ENCODE data around the gene PUS1. TPM values are rescaled to one million over a fixed set of nuclear protein-coding genes. Genes with fewer than 3 reads are reported as not detected.

PUS1 gene
- total and polyA plus RNA-seq, 3 donors from 2014 or later, result 16.9 to 26.0 (median 25.2) TPM

DNA sequence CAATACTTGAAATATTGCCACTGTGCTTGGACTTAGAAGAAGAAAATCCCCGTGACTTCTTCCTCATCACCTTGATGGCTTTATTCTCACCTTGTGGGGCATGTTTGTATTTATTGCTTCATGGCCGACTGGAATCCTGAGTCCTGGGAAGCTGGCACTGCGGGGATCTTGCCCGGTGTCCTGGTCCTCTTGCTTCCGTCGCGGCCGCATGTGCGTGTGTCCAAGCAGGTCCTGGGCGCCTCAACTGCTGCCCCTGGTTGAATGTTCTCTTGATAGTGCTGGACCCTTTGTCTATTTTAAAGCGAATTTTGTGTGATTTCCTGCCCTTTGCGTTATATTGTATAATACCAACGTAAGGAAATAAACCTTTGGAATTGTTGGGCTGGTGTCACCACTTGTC is 6.3 kb upstream of the PUS1 start:
- peaks cover 17% of the 10 kb centered on the region for H3K4me1 ChIP-seq
- H3K9me3 ChIP-seq, result no peaks in the 10 kb centered on the region
- no peaks in the 10 kb centered on the region for H3K36me3 ChIP-seq (ENCODE audit: low read depth, missing control alignments)
- intact Hi-C loops (cut with DNase I; ENCODE audit: low total_unique reads), result no loop called here
- DNase-seq, result no peak
- no peaks in the 10 kb centered on the region for H3K27me3 ChIP-seq
- no peak overlapping the region for H3K4me3 ChIP-seq
- WGBS, 2 donors, result 89 to 91% methylated on average over 13 of the region's 13 CpGs
- peak overlapping the region in 1 of 2 donors; percentile 68 for H3K27ac ChIP-seq
- no peak for TF ChIP-seq POLR2A (IDR thresholded peaks at IDR 0.05)
- TF ChIP-seq, protein P1, sequence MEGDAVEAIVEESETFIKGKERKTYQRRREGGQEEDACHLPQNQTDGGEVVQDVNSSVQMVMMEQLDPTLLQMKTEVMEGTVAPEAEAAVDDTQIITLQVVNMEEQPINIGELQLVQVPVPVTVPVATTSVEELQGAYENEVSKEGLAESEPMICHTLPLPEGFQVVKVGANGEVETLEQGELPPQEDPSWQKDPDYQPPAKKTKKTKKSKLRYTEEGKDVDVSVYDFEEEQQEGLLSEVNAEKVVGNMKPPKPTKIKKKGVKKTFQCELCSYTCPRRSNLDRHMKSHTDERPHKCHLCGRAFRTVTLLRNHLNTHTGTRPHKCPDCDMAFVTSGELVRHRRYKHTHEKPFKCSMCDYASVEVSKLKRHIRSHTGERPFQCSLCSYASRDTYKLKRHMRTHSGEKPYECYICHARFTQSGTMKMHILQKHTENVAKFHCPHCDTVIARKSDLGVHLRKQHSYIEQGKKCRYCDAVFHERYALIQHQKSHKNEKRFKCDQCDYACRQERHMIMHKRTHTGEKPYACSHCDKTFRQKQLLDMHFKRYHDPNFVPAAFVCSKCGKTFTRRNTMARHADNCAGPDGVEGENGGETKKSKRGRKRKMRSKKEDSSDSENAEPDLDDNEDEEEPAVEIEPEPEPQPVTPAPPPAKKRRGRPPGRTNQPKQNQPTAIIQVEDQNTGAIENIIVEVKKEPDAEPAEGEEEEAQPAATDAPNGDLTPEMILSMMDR (IDR thresholded peaks at IDR 0.05), result no peak

DNA sequence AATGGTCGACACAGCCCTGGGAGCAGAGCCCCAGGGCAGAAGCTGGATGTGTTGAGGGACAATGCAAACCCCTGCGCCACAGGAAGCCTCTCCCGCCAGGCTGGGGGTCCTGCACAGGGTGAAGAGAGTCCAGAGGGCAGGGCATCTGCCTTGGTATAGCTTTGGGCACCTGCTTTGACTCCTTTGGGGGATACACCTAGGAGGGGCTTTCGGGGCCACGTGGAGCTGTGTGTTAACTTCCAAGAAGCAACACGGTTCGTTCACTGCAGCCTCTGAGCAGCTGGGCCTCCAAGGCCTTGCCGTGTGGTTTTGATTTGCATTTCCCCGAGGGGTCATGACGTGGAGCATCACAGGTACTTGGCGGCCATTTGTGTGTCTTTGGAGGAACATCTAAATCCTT is 5.8 kb upstream of the PUS1 start:
- Histone ChIP-seq H3K4me1 (peaks cover 17% of the 10 kb centered on the region), H3K27ac (peak overlapping the region in 1 of 2 donors; percentile 68), H3K27me3 (no peaks in the 10 kb centered on the region), H3K9me3 (no peaks in the 10 kb centered on the region), H3K36me3 (ENCODE audit: low read depth, missing control alignments) (no peaks in the 10 kb centered on the region), H3K4me3 (no peak overlapping the region)
- TF ChIP-seq POLR2A (IDR thresholded peaks at IDR 0.05), result no peak
- TF ChIP-seq, protein P1 (IDR thresholded peaks at IDR 0.05), result no peak
- WGBS, 2 donors, result 75 to 80% methylated on average over 9 to 11 of the region's 11 CpGs
- intact Hi-C loops (cut with DNase I; ENCODE audit: low total_unique reads), result no loop called here
- no peak for DNase-seq

DNA sequence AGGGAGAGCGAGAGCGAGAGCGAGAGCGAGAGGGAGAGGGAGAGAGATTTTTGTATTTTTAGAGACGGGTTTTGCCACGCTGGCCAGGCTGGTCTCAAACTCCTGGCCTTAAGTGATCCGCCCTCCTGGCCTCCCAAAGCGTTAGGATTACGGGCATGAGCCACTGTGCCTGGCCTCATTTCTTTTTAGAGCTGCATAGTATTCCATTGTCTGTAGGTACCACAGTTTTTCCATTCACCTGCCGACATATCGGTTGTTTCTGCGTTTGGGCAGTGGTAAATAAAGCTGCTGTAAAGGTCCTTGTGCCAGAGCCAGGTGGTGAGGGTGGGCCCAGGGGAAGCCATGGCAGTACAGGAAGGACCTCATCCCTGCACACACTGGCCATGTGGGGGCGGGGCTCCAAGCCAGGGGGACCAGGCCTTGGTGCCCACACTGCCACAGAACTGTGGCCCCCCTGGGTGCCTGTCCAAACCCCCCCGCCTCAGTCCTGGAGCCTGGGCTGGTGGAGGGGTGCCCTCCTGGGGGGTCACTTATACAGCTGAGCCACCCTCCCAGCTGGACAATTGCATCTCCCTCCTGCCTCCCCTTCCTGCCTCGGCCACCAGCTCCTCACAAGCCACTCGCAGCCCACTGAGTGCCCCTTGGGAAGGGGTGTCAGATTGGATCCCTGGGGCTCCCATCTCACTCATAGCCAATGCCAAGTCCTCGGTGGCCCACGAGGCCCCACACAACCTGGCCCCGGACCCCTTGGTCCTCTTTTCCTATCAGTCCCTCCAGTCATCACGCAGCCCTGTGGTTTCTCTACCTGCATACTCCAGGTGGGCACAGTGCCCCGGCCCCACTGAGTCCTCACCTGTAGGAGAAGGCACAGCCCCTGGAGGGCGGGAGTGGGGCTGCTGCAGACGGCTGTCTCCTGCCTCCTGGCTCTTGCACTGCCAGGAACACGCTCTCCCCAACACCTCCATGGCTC is 1.7 kb upstream of the PUS1 start:
- intact Hi-C loops (cut with DNase I; ENCODE audit: low total_unique reads), result no loop called here
- no peaks in the 10 kb centered on the region for H3K9me3 ChIP-seq
- no peak for DNase-seq
- TF ChIP-seq POLR2A (IDR thresholded peaks at IDR 0.05), result no peak
- TF ChIP-seq, protein P1 (IDR thresholded peaks at IDR 0.05), result no peak
- H3K4me1 ChIP-seq, result peaks cover 5% of the 10 kb centered on the region
- WGBS, 2 donors, result 62 to 71% methylated on average over 22 to 24 of the region's 24 CpGs
- H3K36me3 ChIP-seq (ENCODE audit: low read depth, missing control alignments), result no peaks in the 10 kb centered on the region
- H3K4me3 ChIP-seq, result no peak overlapping the region
- H3K27ac ChIP-seq, result no peak overlapping the region
- no peaks in the 10 kb centered on the region for H3K27me3 ChIP-seq

DNA sequence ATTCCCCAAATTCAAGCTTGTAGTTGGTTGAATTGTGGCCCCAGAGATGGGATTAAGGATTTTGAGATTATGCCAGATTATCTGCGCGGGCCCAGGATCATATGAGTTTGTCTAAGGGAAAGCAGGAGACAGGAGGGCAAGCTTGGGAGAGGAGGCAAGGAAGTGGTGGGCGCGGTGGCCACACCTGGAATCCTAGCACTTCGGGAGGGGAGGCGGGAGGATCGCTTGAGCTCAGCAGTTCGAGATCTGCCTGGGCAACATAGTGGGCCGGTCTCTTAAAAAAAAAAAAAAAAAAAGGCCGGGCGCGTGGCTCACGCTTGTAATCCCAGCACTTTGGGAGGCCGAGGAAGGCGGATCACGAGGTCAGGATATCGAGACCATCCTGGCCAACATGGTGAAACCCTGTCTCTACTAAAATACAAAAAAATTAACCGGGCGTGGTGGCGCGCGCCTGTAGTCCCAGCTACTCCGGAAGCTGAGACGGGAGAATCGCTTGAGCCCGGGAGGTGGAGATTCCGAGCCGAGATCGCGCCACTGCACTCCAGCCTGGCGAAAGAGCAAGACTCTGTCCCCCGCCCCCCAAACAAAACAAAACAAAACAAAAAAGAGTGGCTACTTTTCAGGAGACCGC is 881 bp upstream of the PUS1 start:
- H3K4me1 ChIP-seq, result peaks cover 3% of the 10 kb centered on the region
- H3K27ac ChIP-seq, result peak overlapping the region; percentile 41 to 80
- no peak for DNase-seq

More for the DNA sequence above, 881 bp upstream of the PUS1 start:
- no peaks in the 10 kb centered on the region for H3K27me3 ChIP-seq
- WGBS, 2 donors, result 28 to 34% methylated on average over 27 to 33 of the region's 33 CpGs
- TF ChIP-seq, protein P1 (IDR thresholded peaks at IDR 0.05), result no peak
- no peak for TF ChIP-seq POLR2A (IDR thresholded peaks at IDR 0.05)
- no peaks in the 10 kb centered on the region for H3K9me3 ChIP-seq
- H3K36me3 ChIP-seq (ENCODE audit: low read depth, missing control alignments), result no peaks in the 10 kb centered on the region
- peak overlapping the region; percentile 65 to 81 for H3K4me3 ChIP-seq
- intact Hi-C loops (cut with DNase I; ENCODE audit: low total_unique reads), result no loop called here
